GM21737 (cell line): ENCODE results near the gene ZNF213.
A peak's percentile ranks its signal among the peaks of the same experiment; 100 is the strongest.

Experiments used
- ATAC-seq: cut with Tn5 transposase; IDR thresholded peaks from one replicate; pipeline ENCODE4 v1.9.1; 2021; ENCODE audit warnings: mild to moderate bottlenecking, moderate library complexity; ENCODE audit not compliant: unreplicated experiment

ZNF213 gene

GRCh38 chr16:3134338-3135125, at the start of gene ZNF213:
TSS of gene ZNF213 (plus strand) at chr16:3135029. CDS start at chr16:3137281, 2,252 bp downstream.
- ATAC-seq, result peak; percentile 80

GRCh38 chr16:3085868-3086595, 48.8 kb upstream of the ZNF213 start:
- ATAC-seq, result no peak

- ATAC-seq, result no peak
Observed at GRCh38 chr16:3086596-3087242, 48.1 kb upstream of the ZNF213 start.

GRCh38 chr16:3087243-3088235, 47.3 kb upstream of the ZNF213 start:
- no peak for ATAC-seq

- ATAC-seq, result no peak
Observed at GRCh38 chr16:3088450-3088849, 46.4 kb upstream of the ZNF213 start.

- no peak for ATAC-seq
Observed at GRCh38 chr16:3088925-3089716, 45.7 kb upstream of the ZNF213 start.

- ATAC-seq, result no peak
Observed at GRCh38 chr16:3089717-3090592, 44.9 kb upstream of the ZNF213 start.

- ATAC-seq, result no peak
Observed at GRCh38 chr16:3091551-3091950, 43.3 kb upstream of the ZNF213 start.

GRCh38 chr16:3092501-3092941, 42.3 kb upstream of the ZNF213 start:
- no peak for ATAC-seq

- ATAC-seq, result no peak
Observed at GRCh38 chr16:3094289-3095027, 40.4 kb upstream of the ZNF213 start.

GRCh38 chr16:3095869-3096268, 39.0 kb upstream of the ZNF213 start:
- peak; percentile 46 for ATAC-seq

GRCh38 chr16:3096362-3096761, 38.5 kb upstream of the ZNF213 start:
- ATAC-seq, result no peak

- no peak for ATAC-seq
Observed at GRCh38 chr16:3097266-3097665, 37.6 kb upstream of the ZNF213 start.

- no peak for ATAC-seq
Observed at GRCh38 chr16:3098459-3099394, 36.1 kb upstream of the ZNF213 start, which contains the start of gene ZSCAN10. TSS of gene ZSCAN10 (minus strand) at chr16:3099294. CDS start at chr16:3092937, 6,357 bp downstream.

- no peak for ATAC-seq
Observed at GRCh38 chr16:3099395-3099731, 35.5 kb upstream of the ZNF213 start.

GRCh38 chr16:3099732-3100499, 34.9 kb upstream of the ZNF213 start:
- peak; percentile 60 for ATAC-seq
